Endometrium (tissue), 2 donors: ENCODE measurements around the gene RIT2.
A peak's percentile ranks its signal among the peaks of the same experiment; 100 is the strongest.
"Not testable (repeated sequence)": the region's sequence is repeated elsewhere in the genome, so short reads cannot be mapped to it uniquely, and the experiment has no call there.

Source experiments
- FAIRE-seq: peaks from 2 replicates; lab custom pipeline; 2012; peaks lifted over from hg19 to GRCh38; lab: Jason Lieb, UNC
- donor health status: control.
- donor health status: control.

The RIT2 gene

GRCh38 chr18:42838546-42839145, 276.8 kb downstream of the RIT2 start:
- FAIRE-seq: no peak

- no peak for FAIRE-seq
Observed at GRCh38 chr18:42830936-42831335, 284.5 kb downstream of the RIT2 start.

GRCh38 chr18:42828881-42829280, 286.6 kb downstream of the RIT2 start:
- no peak for FAIRE-seq

GRCh38 chr18:42824178-42824577, 291.3 kb downstream of the RIT2 start:
- no peak for FAIRE-seq

GRCh38 chr18:42822711-42823110, 292.8 kb downstream of the RIT2 start:
- no peak for FAIRE-seq

- FAIRE-seq: no peak
Observed at GRCh38 chr18:42821492-42821891, 294.0 kb downstream of the RIT2 start.

GRCh38 chr18:42814618-42815017, 300.9 kb downstream of the RIT2 start:
- FAIRE-seq: no peak

- no peak for FAIRE-seq
Observed at GRCh38 chr18:42814184-42814583, 301.3 kb downstream of the RIT2 start.

- no peak for FAIRE-seq
Observed at GRCh38 chr18:42813570-42813969, 301.9 kb downstream of the RIT2 start.

- FAIRE-seq: no peak
Observed at GRCh38 chr18:42807887-42808286, 307.6 kb downstream of the RIT2 start.

- FAIRE-seq: peak; percentile 88
Observed at GRCh38 chr18:42801706-42802105, 313.8 kb downstream of the RIT2 start.

GRCh38 chr18:42798606-42799170, 316.8 kb downstream of the RIT2 start:
- FAIRE-seq: peak; percentile 39

GRCh38 chr18:42795213-42795789, 320.2 kb downstream of the RIT2 start:
- FAIRE-seq: not testable (repeated sequence)

GRCh38 chr18:42792731-42793130, 322.8 kb downstream of the RIT2 start:
- FAIRE-seq: no peak

GRCh38 chr18:42784632-42785031, 330.9 kb downstream of the RIT2 start:
- no peak for FAIRE-seq

GRCh38 chr18:42782929-42783328, 332.6 kb downstream of the RIT2 start:
- FAIRE-seq: no peak

GRCh38 chr18:42781298-42781815, 334.1 kb downstream of the RIT2 start:
- FAIRE-seq: no peak

- FAIRE-seq: no peak
Observed at GRCh38 chr18:42780171-42780570, 335.3 kb downstream of the RIT2 start.

GRCh38 chr18:42778445-42779042, 336.9 kb downstream of the RIT2 start:
- no peak for FAIRE-seq

- no peak for FAIRE-seq
Observed at GRCh38 chr18:42778024-42778423, 337.5 kb downstream of the RIT2 start.

GRCh38 chr18:42773870-42774269, 341.6 kb downstream of the RIT2 start:
- peak; percentile 21 for FAIRE-seq

GRCh38 chr18:42771936-42772335, 343.5 kb downstream of the RIT2 start:
- FAIRE-seq: no peak

GRCh38 chr18:42765302-42765701, 350.2 kb downstream of the RIT2 start:
- FAIRE-seq: peak; percentile 21
